Measurements from ENCODE around the gene ANK3. TPM values are rescaled to one million over a fixed set of nuclear protein-coding genes. Genes with fewer than 3 reads are reported as not detected.

ANK3 gene
- total and polyA plus RNA-seq, 2 experiments from 2014 or later, result 46.5 to 85.2 TPM

GRCh38 chr10:59995862-59996261, 393.8 kb downstream of the ANK3 start (continued):
- TF ChIP-seq, protein P1, sequence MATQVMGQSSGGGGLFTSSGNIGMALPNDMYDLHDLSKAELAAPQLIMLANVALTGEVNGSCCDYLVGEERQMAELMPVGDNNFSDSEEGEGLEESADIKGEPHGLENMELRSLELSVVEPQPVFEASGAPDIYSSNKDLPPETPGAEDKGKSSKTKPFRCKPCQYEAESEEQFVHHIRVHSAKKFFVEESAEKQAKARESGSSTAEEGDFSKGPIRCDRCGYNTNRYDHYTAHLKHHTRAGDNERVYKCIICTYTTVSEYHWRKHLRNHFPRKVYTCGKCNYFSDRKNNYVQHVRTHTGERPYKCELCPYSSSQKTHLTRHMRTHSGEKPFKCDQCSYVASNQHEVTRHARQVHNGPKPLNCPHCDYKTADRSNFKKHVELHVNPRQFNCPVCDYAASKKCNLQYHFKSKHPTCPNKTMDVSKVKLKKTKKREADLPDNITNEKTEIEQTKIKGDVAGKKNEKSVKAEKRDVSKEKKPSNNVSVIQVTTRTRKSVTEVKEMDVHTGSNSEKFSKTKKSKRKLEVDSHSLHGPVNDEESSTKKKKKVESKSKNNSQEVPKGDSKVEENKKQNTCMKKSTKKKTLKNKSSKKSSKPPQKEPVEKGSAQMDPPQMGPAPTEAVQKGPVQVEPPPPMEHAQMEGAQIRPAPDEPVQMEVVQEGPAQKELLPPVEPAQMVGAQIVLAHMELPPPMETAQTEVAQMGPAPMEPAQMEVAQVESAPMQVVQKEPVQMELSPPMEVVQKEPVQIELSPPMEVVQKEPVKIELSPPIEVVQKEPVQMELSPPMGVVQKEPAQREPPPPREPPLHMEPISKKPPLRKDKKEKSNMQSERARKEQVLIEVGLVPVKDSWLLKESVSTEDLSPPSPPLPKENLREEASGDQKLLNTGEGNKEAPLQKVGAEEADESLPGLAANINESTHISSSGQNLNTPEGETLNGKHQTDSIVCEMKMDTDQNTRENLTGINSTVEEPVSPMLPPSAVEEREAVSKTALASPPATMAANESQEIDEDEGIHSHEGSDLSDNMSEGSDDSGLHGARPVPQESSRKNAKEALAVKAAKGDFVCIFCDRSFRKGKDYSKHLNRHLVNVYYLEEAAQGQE (IDR thresholded peaks at IDR 0.05; ENCODE audit: unreplicated experiment), result no peak
- TF ChIP-seq ETS1 (IDR thresholded peaks at IDR 0.05) (no peak), ZNF331 (CRISPR knock-in tag; IDR thresholded peaks at IDR 0.05; ENCODE audit: low read depth) (no peak), CREB1 (CRISPR knock-in tag; IDR thresholded peaks at IDR 0.05; ENCODE audit: low read depth) (no peak)

GRCh38 chr10:59993931-59994330, 395.7 kb downstream of the ANK3 start:
- Histone ChIP-seq H3K4me1 (ENCODE audit: insufficient read depth) (peaks cover 17% of the 10 kb centered on the region), H3K9me2 (ENCODE audit: insufficient read depth) (no peaks in the 10 kb centered on the region), H4K20me1 (replicated peaks; ENCODE audit: insufficient read depth) (no peaks in the 10 kb centered on the region), H2AFZ (no peak overlapping the region), H3K36me3 (ENCODE audit: insufficient read depth) (no peaks in the 10 kb centered on the region), H3F3A (replicated peaks; ENCODE audit: low read depth) (no peaks in the 10 kb centered on the region), H3K79me2 (replicated peaks; ENCODE audit: insufficient read depth) (no peaks in the 10 kb centered on the region), H3K27me3 (ENCODE audit: insufficient read depth) (no peaks in the 10 kb centered on the region), H3K4me2 (no peak overlapping the region), H3K27ac (ENCODE audit: low read depth) (no peak overlapping the region), H3K4me3 (no peak overlapping the region)
- Mint-ChIP-seq H3K4me3 (no peak overlapping the region), H3K27me3 (ENCODE audit: insufficient read depth, low read depth, poor library complexity) (no peaks in the 10 kb centered on the region), H3K36me3 (ENCODE audit: low read depth) (no peaks in the 10 kb centered on the region), H3K27ac (no peak overlapping the region), H3K4me1 (peaks cover 9% of the 10 kb centered on the region), H3K9me3 (no peaks in the 10 kb centered on the region; the same call in 2 of the 3 replicates)
- ATAC-seq (no peak), DNase-seq (ENCODE audit: low spot score) (no peak)
- TF ChIP-seq ZNF114 (CRISPR knock-in tag; IDR thresholded peaks at IDR 0.05) (no peak), ZNF331 (CRISPR knock-in tag; IDR thresholded peaks at IDR 0.05; ENCODE audit: low read depth) (no peak), STAT1 (IDR thresholded peaks at IDR 0.05; ENCODE audit: unreplicated experiment) (no peak), CREB1 (CRISPR knock-in tag; IDR thresholded peaks at IDR 0.05; ENCODE audit: low read depth) (no peak), CTCF (conservative IDR thresholded peaks at IDR 0.05; ENCODE audit: low read depth in 2 of 2) (no peak)
- TF ChIP-seq, protein P1 (IDR thresholded peaks at IDR 0.05; ENCODE audit: unreplicated experiment), result no peak
- TF ChIP-seq, protein P2, sequence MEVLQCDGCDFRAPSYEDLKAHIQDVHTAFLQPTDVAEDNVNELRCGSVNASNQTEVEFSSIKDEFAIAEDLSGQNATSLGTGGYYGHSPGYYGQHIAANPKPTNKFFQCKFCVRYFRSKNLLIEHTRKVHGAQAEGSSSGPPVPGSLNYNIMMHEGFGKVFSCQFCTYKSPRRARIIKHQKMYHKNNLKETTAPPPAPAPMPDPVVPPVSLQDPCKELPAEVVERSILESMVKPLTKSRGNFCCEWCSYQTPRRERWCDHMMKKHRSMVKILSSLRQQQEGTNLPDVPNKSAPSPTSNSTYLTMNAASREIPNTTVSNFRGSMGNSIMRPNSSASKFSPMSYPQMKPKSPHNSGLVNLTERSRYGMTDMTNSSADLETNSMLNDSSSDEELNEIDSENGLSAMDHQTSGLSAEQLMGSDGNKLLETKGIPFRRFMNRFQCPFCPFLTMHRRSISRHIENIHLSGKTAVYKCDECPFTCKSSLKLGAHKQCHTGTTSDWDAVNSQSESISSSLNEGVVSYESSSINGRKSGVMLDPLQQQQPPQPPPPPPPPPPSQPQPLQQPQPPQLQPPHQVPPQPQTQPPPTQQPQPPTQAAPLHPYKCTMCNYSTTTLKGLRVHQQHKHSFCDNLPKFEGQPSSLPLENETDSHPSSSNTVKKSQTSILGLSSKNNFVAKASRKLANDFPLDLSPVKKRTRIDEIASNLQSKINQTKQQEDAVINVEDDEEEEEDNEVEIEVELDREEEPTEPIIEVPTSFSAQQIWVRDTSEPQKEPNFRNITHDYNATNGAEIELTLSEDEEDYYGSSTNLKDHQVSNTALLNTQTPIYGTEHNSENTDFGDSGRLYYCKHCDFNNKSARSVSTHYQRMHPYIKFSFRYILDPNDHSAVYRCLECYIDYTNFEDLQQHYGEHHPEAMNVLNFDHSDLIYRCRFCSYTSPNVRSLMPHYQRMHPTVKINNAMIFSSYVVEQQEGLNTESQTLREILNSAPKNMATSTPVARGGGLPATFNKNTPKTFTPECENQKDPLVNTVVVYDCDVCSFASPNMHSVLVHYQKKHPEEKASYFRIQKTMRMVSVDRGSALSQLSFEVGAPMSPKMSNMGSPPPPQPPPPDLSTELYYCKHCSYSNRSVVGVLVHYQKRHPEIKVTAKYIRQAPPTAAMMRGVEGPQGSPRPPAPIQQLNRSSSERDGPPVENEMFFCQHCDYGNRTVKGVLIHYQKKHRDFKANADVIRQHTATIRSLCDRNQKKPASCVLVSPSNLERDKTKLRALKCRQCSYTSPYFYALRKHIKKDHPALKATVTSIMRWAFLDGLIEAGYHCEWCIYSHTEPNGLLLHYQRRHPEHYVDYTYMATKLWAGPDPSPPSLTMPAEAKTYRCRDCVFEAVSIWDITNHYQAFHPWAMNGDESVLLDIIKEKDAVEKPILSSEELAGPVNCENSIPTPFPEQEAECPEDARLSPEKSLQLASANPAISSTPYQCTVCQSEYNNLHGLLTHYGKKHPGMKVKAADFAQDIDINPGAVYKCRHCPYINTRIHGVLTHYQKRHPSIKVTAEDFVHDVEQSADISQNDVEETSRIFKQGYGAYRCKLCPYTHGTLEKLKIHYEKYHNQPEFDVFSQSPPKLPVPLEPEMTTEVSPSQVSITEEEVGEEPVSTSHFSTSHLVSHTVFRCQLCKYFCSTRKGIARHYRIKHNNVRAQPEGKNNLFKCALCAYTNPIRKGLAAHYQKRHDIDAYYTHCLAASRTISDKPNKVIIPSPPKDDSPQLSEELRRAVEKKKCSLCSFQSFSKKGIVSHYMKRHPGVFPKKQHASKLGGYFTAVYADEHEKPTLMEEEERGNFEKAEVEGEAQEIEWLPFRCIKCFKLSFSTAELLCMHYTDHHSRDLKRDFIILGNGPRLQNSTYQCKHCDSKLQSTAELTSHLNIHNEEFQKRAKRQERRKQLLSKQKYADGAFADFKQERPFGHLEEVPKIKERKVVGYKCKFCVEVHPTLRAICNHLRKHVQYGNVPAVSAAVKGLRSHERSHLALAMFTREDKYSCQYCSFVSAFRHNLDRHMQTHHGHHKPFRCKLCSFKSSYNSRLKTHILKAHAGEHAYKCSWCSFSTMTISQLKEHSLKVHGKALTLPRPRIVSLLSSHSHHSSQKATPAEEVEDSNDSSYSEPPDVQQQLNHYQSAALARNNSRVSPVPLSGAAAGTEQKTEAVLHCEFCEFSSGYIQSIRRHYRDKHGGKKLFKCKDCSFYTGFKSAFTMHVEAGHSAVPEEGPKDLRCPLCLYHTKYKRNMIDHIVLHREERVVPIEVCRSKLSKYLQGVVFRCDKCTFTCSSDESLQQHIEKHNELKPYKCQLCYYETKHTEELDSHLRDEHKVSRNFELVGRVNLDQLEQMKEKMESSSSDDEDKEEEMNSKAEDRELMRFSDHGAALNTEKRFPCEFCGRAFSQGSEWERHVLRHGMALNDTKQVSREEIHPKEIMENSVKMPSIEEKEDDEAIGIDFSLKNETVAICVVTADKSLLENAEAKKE (CRISPR knock-in tag; IDR thresholded peaks at IDR 0.05), result no peak

All from GM23338 (cell line).